HCEC 1CT (cell line): ENCODE results near the gene FGD5.

Experiments
- DNase-seq: peaks from one replicate; pipeline ENCODE4 v3.0.0-alpha.2; 2017

FGD5 gene, protein sequence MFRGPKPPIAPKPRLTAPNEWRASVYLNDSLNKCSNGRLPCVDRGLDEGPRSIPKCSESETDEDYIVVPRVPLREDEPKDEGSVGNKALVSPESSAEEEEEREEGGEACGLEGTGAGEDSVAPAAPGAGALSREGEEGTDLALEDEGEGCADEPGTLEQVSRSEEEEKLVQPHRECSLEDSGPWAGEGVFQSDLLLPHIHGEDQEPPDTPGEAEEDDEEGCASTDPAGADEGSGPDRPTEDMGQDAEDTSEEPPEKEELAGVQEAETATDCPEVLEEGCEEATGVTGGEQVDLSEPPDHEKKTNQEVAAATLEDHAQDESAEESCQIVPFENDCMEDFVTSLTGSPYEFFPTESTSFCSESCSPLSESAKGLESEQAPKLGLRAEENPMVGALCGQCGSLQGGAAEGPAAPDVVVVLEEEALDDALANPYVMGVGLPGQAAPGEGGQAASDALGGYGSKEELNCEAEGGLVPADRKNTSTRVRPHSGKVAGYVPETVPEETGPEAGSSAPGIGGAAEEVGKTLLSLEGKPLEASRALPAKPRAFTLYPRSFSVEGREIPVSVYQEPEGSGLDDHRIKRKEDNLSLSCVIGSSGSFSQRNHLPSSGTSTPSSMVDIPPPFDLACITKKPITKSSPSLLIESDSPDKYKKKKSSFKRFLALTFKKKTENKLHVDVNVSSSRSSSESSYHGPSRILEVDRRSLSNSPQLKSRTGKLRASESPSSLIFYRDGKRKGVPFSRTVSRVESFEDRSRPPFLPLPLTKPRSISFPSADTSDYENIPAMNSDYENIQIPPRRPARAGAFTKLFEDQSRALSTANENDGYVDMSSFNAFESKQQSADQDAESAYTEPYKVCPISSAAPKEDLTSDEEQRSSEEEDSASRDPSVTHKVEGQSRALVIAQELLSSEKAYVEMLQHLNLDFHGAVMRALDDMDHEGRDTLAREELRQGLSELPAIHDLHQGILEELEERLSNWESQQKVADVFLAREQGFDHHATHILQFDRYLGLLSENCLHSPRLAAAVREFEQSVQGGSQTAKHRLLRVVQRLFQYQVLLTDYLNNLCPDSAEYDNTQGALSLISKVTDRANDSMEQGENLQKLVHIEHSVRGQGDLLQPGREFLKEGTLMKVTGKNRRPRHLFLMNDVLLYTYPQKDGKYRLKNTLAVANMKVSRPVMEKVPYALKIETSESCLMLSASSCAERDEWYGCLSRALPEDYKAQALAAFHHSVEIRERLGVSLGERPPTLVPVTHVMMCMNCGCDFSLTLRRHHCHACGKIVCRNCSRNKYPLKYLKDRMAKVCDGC (N-terminal part only)

DNA sequence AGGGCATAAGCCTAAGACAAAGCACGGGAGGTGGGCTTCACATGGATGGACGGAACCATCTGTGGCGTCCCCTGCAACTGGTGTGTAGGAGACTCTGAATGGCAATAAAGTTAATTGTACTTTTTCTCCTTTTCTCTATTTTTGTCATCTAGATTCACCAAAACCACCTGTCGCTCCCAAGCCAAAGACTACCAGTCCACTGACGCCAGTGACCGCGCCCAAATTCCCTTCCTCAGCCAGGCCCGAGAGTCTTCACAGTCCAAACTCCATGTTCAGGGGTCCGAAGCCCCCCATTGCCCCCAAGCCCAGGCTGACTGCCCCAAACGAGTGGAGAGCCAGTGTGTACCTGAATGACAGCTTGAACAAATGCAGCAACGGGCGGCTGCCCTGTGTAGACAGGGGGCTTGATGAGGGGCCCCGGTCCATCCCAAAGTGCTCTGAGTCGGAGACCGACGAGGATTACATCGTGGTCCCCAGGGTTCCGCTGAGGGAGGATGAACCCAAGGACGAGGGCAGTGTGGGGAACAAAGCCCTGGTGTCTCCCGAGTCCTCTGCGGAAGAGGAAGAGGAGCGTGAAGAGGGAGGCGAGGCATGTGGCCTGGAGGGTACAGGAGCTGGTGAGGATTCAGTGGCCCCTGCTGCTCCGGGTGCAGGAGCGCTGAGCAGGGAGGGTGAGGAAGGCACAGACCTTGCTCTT is at the start of gene FGD5:
Gene FGD5, plus strand, starts transcription at position 159 of the 697 bp plus-strand sequence. Its CDS starts 110 bp downstream, at position 269.
- no peak for DNase-seq

DNA sequence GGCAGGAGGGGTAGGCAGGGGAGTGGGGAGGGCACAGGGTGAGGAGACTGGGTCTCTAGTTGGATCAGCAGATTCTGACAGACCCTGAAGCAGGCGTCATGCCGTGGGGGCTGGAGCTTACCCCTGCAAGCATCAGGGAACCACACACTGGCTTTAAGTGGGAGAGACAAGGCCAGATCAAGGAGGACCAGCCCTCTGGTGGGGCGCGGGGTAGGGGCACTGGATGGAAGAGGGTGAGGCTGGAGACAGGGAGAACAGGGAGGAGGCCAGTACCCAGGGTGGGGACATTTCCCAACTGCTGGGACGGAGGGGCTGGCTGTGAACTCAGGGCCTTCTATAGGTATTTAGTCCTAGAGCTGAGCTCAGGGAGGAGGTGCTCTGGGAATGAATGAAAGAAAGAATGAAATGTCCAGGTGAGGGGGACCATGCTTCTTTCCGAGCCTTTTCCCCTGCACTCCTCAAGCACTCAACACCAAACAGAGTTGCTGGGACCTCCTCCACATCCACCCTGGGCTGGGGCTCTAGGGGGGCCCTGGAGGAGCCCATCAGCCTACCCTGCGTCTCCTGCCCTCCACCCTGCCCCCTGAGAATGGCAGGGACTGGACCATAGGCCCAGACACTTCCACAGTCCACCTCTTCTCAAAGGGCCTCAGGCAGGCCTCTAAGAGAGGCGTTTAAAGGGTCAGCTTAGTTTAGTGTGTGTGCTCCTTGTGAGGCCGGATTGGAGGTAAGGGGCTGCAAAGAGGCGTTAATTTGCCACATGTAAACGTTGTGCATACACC is 49.0 kb upstream of the FGD5 start:
- no peak for DNase-seq

DNA sequence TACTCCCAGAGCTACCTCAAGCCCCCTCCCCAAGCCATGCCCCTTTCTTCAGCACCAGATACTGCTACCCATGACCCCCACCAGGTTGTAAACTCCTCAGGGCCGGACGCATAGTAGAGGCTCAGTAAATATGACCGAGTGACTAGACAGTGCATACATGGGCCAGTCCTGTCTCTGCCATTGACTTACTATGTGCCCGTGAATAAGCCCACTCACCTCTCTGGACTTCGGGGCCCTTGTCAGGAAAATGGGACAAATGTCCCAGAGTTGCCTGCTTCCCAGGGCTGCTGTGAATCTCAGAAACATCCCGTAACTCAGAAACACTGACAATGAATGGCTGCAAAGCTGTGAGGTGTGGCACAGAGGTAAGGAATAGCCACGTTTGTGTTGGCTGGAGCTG is 48.2 kb upstream of the FGD5 start:
- DNase-seq = no peak

DNA sequence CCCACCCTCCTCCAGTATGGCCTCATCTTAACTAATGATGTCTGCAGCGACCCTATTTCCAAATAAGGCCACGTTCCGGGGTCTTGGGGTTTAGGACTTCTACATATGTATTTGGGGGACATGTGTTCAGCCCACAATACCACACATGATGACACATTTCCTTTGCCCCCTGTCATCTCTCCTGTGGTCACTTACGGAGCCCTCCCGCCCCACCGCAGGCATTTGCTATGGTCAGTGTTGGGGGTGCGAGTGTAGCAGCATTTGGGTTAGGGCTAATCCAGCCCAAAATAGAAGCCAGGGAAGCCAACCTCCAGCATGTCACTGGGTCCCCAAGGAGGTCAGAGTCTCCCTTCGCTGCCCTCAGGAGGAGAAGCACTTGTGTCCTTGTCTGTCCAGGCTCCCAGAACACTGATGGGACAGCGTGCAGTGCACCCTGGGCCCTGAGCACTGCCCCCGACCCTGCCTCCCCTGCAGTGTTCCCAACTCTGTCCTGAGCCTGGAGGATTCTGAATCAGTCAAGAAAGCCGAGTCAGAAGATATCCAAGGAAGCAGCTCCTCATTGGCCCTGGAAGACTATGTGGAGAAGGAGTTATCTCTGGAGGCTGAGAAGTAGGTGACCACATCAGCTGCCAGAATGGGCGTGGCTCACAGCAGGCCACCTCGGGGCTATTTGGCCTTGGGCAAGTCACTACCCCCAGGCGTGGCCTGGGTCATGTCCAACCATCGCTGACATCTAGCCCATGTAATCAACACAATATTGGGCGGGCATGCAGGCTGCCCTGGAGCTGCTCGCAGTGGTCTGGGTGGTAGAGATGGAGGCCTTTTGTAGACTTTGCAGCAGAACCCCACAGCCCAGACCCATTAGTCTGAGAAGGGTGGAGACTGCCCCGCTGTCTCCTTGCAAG is 46.9 kb upstream of the FGD5 start:
- DNase-seq = no peak

DNA sequence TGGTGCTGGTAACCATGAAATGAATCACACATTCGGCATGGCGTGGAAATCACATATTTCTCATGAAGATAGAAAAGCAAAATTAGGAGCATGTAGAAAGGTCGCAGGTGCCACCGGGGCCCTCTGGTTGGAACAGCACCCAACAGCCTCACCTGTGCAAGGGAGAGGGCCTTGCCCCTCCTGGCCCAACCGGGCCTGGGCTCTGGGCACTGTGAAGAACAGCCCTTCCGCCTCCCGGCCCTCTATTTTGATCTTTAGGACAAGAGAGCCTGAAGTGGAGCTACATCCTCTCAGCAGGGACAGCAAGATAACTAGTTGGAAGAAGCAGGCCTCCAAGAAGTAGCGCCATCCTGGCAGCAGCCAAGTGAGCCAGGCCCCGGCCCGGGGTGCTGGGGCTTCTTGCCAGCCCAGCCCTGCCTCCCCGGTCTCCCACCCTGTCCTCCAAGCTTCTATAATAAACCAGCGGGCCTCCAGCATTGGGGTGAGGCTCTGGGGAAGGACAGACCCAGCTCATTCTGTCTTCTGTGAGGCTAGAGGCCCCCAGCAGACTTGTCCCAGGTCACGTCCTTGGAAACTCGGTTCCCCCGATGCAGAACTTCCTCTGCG is 46.1 kb upstream of the FGD5 start:
- DNase-seq = no peak

DNA sequence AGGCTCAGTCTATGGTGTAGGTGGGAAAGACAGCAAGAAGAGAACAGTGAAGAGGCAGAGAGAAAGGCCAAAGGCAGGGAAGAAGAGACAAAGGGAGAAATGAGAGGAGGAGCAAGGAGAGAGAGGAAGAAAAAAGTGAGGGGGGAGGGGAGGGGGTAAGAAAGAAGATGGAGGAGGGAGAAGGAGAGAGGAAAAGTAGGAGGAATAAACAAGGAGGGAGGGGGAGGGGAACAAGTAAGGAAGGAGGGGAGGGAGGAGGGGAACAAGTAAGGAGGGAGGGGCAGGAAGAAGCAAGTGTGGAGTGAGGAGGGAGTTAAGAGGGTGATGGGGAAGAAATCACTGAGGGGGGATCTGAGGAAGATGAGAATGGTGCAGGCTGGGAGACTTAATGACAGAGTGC is 45.5 kb upstream of the FGD5 start:
- no peak for DNase-seq

DNA sequence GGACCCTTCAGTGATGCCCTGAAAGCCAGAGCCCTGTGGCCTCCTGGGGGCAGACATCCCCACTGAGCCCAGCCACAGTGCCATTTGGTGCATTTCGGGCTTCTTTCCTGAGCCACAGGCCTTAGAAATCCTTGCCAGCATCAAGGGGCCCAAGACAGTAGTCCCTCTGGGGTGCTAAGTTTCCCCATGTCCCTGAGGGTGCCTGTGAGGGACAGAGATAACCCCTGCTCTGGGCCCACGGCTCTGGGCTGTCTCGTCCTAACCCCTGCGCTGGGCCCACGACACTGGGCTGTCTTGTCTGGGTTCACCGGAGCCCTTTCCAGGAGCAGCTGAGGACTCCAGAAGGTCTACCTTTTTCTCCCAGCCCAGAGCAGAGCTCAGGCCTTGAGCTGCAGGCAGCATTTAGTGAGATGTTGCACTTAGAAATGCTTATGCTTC is 45.1 kb upstream of the FGD5 start:
- DNase-seq = no peak

DNA sequence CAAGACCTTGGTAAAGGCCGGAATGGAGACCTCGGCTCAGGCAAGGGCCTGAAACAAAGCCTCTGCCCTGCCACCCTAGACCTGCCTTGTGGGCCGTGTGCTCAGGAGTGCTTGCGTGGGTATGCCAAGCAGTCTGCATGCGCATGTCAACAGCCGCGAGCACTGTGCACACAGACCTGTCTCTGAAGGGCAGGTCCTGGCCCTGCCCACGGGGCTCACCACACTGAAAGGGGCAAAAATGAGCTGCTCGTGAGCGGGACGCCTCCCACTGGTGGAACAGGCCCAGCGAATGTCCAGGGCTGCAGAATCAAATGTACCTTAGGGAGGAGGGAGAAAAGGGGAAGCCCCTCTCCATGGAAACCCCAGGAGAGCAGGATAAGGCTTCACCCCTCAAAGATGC is 44.3 kb upstream of the FGD5 start:
- no peak for DNase-seq

DNA sequence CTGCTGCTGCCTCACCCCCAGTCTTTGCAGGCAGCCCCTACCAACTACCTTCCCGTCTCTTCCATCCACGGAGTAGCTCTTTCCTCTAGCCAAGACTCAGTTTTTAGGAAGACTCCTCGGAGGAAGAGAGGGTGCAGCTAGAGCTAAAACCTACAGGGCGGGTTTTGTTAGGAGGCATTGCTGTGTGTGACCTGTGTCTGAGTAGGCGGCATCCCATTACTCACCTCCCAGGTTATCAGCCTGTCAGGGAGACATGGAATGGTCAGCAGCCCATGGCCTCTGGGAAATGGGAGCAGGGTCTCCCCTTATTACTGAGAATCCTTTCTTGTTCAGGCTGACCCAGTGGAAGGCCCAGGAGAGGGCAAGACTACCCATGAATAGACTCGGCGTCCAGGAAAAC is 43.8 kb upstream of the FGD5 start:
- DNase-seq = no peak

DNA sequence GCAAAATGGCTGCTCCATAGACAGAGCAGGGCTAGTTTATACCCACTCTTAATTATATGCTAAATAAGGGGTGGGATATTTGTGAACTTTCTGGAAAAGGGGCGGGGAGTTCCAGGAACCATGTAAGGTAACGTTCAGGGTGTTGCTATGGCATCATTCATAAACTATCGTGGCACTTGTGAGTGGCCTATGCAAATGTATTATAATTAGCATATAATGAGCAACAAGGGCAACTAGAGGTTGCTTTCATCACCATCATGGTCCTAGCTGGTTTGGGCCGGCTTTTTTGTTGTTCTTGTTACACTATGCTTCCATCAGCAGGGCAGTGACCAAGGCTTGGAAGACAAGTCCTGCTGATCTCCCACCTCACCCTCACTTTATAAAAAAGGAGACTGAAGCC is 43.2 kb upstream of the FGD5 start:
- no peak for DNase-seq

DNA sequence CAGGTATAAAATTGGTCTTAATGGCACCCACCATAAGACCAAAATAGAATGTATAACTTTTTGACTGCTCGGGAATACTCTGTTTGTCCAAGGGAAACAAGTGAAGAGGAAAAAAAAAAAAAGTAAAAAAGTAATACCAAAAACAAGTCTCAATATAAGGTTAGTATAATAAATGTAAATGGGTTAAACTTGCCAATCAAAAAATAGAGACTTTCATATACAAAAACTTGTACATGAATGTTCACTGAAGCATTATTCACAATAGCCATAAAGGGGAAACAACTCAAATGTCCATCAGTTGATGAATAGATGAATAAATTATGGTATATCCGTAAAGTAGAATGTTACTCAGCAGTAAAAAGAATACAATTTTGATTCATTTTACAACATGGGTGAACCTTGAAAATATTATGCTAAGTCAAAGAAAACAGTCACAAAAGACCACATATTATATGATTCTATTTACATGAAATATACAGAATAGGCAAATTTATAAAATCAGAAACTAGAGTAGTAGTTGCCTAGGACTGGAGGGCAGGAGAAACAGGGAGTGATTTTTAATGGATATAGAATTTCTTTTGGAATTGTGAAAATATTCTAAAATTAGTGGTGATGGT is 39.6 kb upstream of the FGD5 start:
- DNase-seq = no peak

DNA sequence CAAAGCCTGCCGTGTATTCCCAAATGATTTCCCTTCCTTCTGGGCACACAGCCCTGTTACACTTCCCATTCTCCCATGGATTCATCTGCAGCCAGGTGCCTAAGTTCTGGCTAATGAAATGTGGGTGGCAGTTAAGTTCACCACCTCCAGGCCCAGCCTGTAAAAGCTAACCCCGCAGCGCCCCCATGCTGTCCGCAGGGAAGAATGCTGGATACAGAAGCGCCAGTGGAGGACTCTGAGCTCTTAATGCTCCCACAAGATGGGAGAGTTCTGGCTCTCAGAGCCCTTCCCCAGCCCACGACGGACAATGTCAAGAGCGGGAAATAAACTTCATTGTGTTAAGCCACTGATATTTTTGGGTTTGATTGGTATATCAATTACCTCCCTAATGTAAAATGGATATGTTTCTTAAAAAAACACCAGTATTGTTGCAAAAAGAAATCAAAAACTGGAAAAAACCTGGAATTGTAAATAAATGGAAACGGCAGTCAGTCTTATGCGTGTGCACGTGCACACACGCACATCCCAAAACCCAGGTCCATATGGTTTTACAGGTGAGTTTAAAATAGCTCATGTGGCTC is 37.7 kb upstream of the FGD5 start:
- peak; percentile 53 for DNase-seq

DNA sequence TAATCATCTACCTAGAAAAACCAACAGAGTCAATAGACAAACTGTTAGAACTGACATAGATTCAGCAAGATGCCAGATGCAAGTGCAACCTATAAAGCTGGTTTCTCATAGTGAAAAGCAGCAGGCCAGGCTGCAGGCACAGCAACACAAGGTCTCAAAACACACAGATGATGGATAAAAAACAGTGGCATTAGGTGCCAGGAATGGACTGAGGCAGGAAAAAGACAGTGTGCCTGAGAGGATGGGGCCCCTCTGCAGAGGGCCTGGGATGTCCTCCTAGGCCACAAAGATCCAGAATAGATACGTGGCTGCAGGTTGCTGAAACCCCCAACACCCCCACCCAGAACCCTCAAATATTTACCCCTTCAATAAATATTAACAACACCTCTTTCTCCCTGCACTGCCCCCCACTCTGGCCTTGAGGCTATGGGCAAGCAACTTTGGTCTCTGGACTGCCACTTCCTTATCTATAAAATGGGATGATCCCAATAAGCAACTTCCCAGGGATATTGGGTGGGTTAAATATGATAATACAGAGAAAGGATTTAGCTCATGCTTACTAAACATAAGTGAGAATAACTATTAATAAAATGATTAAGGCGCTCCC is 35.2 kb upstream of the FGD5 start:
- DNase-seq = no peak

DNA sequence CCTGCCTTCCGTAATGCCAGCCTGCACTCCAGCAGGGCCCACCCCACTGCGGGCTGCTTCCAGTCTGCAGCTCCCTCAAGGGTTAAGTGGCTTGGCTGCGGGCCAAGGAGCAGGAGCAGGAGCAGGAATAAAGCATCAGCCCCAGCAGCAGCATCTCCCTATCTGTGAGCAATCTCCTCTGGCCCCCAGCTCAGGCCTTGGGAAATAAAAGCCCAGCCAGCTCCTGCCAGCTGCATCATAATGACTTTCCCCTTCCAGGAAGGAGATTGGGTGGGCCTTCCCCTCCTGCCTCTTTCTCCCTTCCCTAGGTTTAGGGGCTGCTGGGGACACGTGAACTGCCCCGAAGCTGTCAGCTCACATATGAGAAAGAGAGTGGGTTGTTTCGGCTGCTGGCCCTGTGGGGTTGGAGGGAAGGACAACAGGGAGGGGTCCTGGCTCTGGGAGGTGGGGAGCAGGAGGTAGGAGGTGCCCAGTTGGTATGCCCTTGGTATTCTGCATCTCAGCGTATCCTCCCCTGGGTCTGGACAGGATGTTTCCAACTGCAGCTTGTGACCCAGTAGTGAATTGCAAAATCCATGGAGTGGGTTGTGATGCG is 34.6 kb upstream of the FGD5 start:
- DNase-seq = no peak

DNA sequence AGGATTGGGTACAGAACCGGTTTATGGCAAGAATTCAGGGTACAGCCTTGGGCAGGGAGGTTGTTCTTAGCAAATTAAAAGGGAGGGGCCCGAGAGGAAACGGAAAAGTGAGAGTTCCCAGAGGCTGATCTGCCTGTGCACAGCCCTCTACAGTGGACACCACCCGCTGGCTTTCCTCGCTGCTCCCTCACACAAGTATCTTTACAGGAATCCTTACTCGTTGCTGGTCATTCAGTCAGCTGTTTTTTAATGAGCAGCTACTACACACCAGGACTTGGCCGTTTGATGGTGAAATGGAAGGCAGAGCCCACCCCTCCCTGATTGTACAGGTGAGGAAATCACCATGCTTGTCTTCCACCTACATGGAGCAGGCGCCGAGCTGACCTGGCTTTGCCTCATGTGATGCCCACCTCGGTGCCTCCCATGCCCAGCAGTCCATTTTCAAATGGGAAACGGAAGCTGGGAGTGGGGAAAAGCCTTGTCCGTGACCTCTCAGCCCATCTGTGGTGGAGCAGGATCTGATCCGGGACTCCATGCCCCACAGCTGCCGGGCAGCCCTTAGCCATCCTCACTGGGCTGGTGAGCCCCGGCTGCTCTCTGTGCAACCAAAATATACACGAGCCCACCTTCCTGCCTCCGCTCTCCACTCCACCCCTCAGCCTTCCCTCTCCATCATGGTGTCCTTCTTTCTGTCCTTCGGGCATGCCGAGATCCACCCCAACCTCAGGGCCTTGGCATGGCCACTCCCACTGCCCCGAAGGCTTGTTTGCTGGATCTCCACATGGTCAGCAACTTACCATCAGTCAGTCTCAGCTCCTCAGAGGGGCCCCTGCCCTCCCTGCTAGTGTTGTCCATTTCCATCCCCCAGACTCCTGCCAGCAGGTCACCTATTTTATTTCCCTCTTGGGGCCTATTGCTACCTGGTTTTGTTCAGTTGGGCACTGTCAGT is 33.3 kb upstream of the FGD5 start:
- DNase-seq = no peak

DNA sequence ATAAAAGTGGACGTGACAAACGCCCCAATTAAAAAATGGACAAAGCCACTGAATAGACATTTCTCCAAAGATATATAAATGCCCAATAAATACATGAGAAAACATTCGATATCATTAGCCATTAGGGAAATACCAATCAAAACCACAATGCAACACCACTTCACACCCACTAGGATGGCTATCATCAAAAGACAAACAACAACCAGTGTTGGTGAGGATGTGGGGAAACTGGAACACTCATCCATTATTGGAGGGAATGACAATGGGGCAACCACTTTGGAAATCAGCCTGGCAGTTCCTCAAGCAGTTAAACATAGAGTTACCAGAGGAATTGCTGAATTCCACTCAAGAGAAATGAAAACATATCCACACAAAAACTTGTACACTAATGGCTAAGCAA is 32.4 kb upstream of the FGD5 start:
- DNase-seq = no peak

DNA sequence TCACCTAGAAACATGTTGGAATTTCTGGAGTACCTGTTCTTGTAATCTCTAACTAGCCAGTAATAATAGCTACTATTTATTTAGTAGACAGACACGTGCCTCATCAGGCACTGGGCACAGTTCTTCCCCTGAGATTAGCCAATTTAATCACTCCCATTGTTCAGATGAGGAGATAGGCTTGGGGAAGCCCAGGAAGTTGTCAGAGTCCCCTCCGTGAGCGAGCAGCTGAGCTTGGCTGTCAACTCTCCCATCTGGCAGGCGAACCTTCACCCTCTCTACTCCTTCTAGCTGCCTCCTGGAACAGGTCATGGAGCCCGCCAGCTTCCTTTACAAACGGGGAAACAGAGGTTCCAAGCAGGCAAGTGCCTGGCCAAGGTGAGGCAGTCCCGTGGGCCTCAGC is 31.1 kb upstream of the FGD5 start:
- no peak for DNase-seq
